ENCODE results near the gene PNCK. TPM values are rescaled to one million over a fixed set of nuclear protein-coding genes. Genes with fewer than 3 reads are reported as not detected.

The PNCK gene
- total and polyA plus RNA-seq, 4 donors = 0.44 to 0.77 (median 0.67) TPM

GRCh38 chrX:153688071-153688470 is 14.5 kb upstream of the PNCK start:
- 39% methylated on average over 68 of the region's 69 CpGs; no CpG with 5 or more reads in 1 of the 2 donors for WGBS, 2 donors
- peaks cover 0 to 3% (median 1%) of the 10 kb centered on the region in 4 donors for H3K9me3 ChIP-seq (ENCODE audit: control insufficient read depth in 4 of 4, insufficient read depth in 3 of 4, low read length in 3 of 4)
- H3K9ac ChIP-seq (ENCODE audit: insufficient read depth in 1 of 2, low read length in 2 of 2) = no peak overlapping the region
- no peaks in the 10 kb centered on the region for H3K36me3 ChIP-seq (ENCODE audit: control insufficient read depth in 4 of 4, insufficient read depth in 4 of 4, low read length in 4 of 4)
- ATAC-seq (ENCODE audit: insufficient read depth, low FRiP score) (no peak), DNase-seq (no peak)
- peak overlapping the region in 1 of 2 donors; percentile 49 for H3K27ac ChIP-seq (ENCODE audit: low read depth in 1 of 2, low read length in 1 of 2)
- H3K27me3 ChIP-seq (ENCODE audit: control insufficient read depth in 3 of 3, insufficient read depth in 3 of 3, low read length in 2 of 3) = no peaks in the 10 kb centered on the region
- no peak for TF ChIP-seq CTCF (IDR thresholded peaks at IDR 0.05; ENCODE audit: control extremely low read depth, extremely low read depth)
- no peaks in the 10 kb centered on the region for H3K4me1 ChIP-seq (ENCODE audit: control insufficient read depth in 5 of 5, insufficient read depth in 5 of 5, low read length in 5 of 5)
- H3K4me3 ChIP-seq = peak overlapping the region; percentile 2

GRCh38 chrX:153687121-153688039 is 13.8 kb upstream of the PNCK start, which contains the start of gene SLC6A8:
SLC6A8 (plus strand) TSS chrX:153687926; CDS start chrX:153688575, 649 bp downstream.
- WGBS, 2 donors = 0 to 31% methylated on average over 10 to 64 of the region's 66 CpGs
- peaks cover 0 to 3% (median 1%) of the 10 kb centered on the region in 4 donors for H3K9me3 ChIP-seq (ENCODE audit: control insufficient read depth in 4 of 4, insufficient read depth in 3 of 4, low read length in 3 of 4)
- peak within 1 kb of the TSS; percentile 20 for H3K4me3 ChIP-seq
- peak; percentile 73 to 85 (median 81) for DNase-seq
- H3K27me3 ChIP-seq (ENCODE audit: control insufficient read depth in 3 of 3, insufficient read depth in 3 of 3, low read length in 2 of 3) = no peaks in the 10 kb centered on the region
- ATAC-seq (ENCODE audit: insufficient read depth, low FRiP score) = peak; percentile 32
- H3K27ac ChIP-seq (ENCODE audit: low read depth in 1 of 2, low read length in 1 of 2) = peak within 1 kb of the TSS in 1 of 2 donors; percentile 88
- no peak for TF ChIP-seq CTCF (IDR thresholded peaks at IDR 0.05; ENCODE audit: control extremely low read depth, extremely low read depth)
- no peak within 1 kb of the TSS for H3K9ac ChIP-seq (ENCODE audit: insufficient read depth in 1 of 2, low read length in 2 of 2)
- no peaks in the 10 kb centered on the region for H3K36me3 ChIP-seq (ENCODE audit: control insufficient read depth in 4 of 4, insufficient read depth in 4 of 4, low read length in 4 of 4)
- H3K4me1 ChIP-seq (ENCODE audit: control insufficient read depth in 5 of 5, insufficient read depth in 5 of 5, low read length in 5 of 5) = no peaks in the 10 kb centered on the region

GRCh38 chrX:153686711-153687110 is 13.1 kb upstream of the PNCK start:
- Histone ChIP-seq H3K9ac (ENCODE audit: insufficient read depth in 1 of 2, low read length in 2 of 2) (no peak overlapping the region), H3K36me3 (ENCODE audit: control insufficient read depth in 4 of 4, insufficient read depth in 4 of 4, low read length in 4 of 4) (no peaks in the 10 kb centered on the region), H3K27ac (ENCODE audit: low read depth in 1 of 2, low read length in 1 of 2) (no peak overlapping the region), H3K4me1 (ENCODE audit: control insufficient read depth in 5 of 5, insufficient read depth in 5 of 5, low read length in 5 of 5) (no peaks in the 10 kb centered on the region), H3K27me3 (ENCODE audit: control insufficient read depth in 3 of 3, insufficient read depth in 3 of 3, low read length in 2 of 3) (no peaks in the 10 kb centered on the region), H3K9me3 (ENCODE audit: control insufficient read depth in 4 of 4, insufficient read depth in 3 of 4, low read length in 3 of 4) (peaks cover 0 to 3% (median 1%) of the 10 kb centered on the region in 4 donors), H3K4me3 (no peak overlapping the region)
- DNase-seq (peak in 2 of 3 donors; percentile 22 to 40), ATAC-seq (ENCODE audit: insufficient read depth, low FRiP score) (no peak)
- 51 to 52% methylated on average over 7 to 9 of the region's 9 CpGs for WGBS, 2 donors
- TF ChIP-seq CTCF (IDR thresholded peaks at IDR 0.05; ENCODE audit: control extremely low read depth, extremely low read depth) = no peak
